Neuronal stem cell (in vitro differentiated cells): ENCODE measurements around the gene SLC9A7.
"Not testable (repeated sequence)": the region's sequence is repeated elsewhere in the genome, so short reads cannot be mapped to it uniquely, and the experiment has no call there.

Source experiments
- DNase-seq: peaks from one replicate; pipeline ENCODE4 v3.0.0-alpha.2; 2013; ENCODE audit warnings: low spot score
- H2AFZ ChIP-seq: one replicate; pipeline ENCODE4 v1.6.1; 2013; ENCODE audit warnings: mild to moderate bottlenecking, low read length, inconsistent platforms
- H2AK5ac ChIP-seq: 2 replicates; pipeline ENCODE4 v1.6.1; 2013; ENCODE audit warnings: low read depth, mild to moderate bottlenecking, inconsistent platforms, low read length, moderate library complexity, mixed read lengths
- H2BK120ac ChIP-seq: 2 replicates; pipeline ENCODE4 v1.6.1; 2013; ENCODE audit warnings: low read depth, mild to moderate bottlenecking, inconsistent platforms, low read length, moderate library complexity, mixed read lengths
- H2BK12ac ChIP-seq: one replicate; pipeline ENCODE4 v1.6.1; 2013; ENCODE audit warnings: low read length, inconsistent platforms
- H2BK15ac ChIP-seq: 2 replicates; pipeline ENCODE4 v1.6.1; 2013; ENCODE audit warnings: mild to moderate bottlenecking, low read length, inconsistent platforms, mixed read lengths
- H2BK5ac ChIP-seq: one replicate; pipeline ENCODE4 v1.6.1; 2013; ENCODE audit warnings: inconsistent platforms, mild to moderate bottlenecking, low read length, moderate library complexity
- H3K14ac ChIP-seq: one replicate; pipeline ENCODE4 v1.6.1; 2013; ENCODE audit warnings: low read length, inconsistent platforms
- H3K18ac ChIP-seq: 2 replicates; pipeline ENCODE4 v1.6.1; 2013; ENCODE audit warnings: low read length, inconsistent platforms
- H3K23ac ChIP-seq: 2 replicates; pipeline ENCODE4 v1.6.1; 2013; ENCODE audit warnings: low read depth, mild to moderate bottlenecking, mixed read lengths, low read length, inconsistent platforms; ENCODE audit not compliant: poor library complexity
- H3K27ac ChIP-seq: replicated peaks from 3 replicates; pipeline ENCODE4 v1.5.1; 2013; ENCODE audit warnings: low read length, inconsistent platforms
- H3K27me3 ChIP-seq, 3 experiments: 2 replicates each; pipeline ENCODE4 v1.6.1; 2013; ENCODE audit warnings: low read length in 3 of 3, mild to moderate bottlenecking in 2 of 3, inconsistent platforms in 1 of 3, low read depth in 1 of 3, mixed read lengths in 1 of 3, moderate library complexity in 1 of 3; ENCODE audit not compliant: control insufficient read depth in 3 of 3, insufficient read depth in 3 of 3
- H3K36me3 ChIP-seq, 2 donors: replicated peaks in 1 of 2; 2 replicates each; pipeline ENCODE4 v1.6.1; 2013; ENCODE audit warnings: low read length in 2 of 2; ENCODE audit not compliant: control insufficient read depth in 2 of 2, insufficient read depth in 2 of 2
- H3K4ac ChIP-seq: 2 replicates; pipeline ENCODE4 v1.6.1; 2013; ENCODE audit warnings: inconsistent platforms, mild to moderate bottlenecking, low read length, moderate library complexity
- H3K4me1 ChIP-seq, 2 donors: 1 replicate in 1 of 2; 2 replicates in 1 of 2; pipeline ENCODE4 v1.6.1; 2013; ENCODE audit warnings: low read length in 2 of 2, low read depth in 1 of 2; ENCODE audit not compliant: control insufficient read depth in 2 of 2, insufficient read depth in 1 of 2
- H3K4me2 ChIP-seq: one replicate; pipeline ENCODE4 v1.6.1; 2013; ENCODE audit warnings: mild to moderate bottlenecking, low read length, inconsistent platforms; ENCODE audit not compliant: insufficient read depth, poor library complexity, severe bottlenecking
- H3K4me3 ChIP-seq, 2 donors: 2 replicates each; pipeline ENCODE4 v1.5.1; 2013; ENCODE audit warnings: low read length in 2 of 2, mild to moderate bottlenecking in 2 of 2, inconsistent platforms in 1 of 2, moderate library complexity in 1 of 2
- H3K79me1 ChIP-seq: one replicate; pipeline ENCODE4 v1.6.1; 2013; ENCODE audit warnings: low read depth, mild to moderate bottlenecking, inconsistent platforms, low read length, moderate library complexity
- H3K9ac ChIP-seq: one replicate; pipeline ENCODE4 v1.6.1; 2013; ENCODE audit warnings: mild to moderate bottlenecking, low read depth, low read length, inconsistent platforms; ENCODE audit not compliant: poor library complexity
- H3K9me3 ChIP-seq, 2 donors: replicated peaks in 1 of 2; 2 replicates each; pipeline versions ENCODE3 to v1.6.1; 2013; ENCODE audit warnings: low read length in 2 of 2, mild to moderate bottlenecking in 2 of 2, inconsistent platforms in 1 of 2, low read depth in 1 of 2, mixed read lengths in 1 of 2, moderate library complexity in 1 of 2; ENCODE audit not compliant: control insufficient read depth in 2 of 2, insufficient read depth in 1 of 2
- H4K8ac ChIP-seq: one replicate; pipeline ENCODE4 v1.6.1; 2013; ENCODE audit warnings: low read depth, mild to moderate bottlenecking, inconsistent platforms, low read length, moderate library complexity
- H4K91ac ChIP-seq: one replicate; pipeline ENCODE4 v1.6.1; 2013; ENCODE audit warnings: low read length, low read depth, mild to moderate bottlenecking, inconsistent platforms; ENCODE audit not compliant: poor library complexity
- WGBS, 2 donors: extraction: QIAGEN DNeasy Blood & Tissue Kit; methylation state at CpG; one replicate each; pipeline ENCODE4 v1.1.7; 2013; ENCODE audit warnings: missing lambda C conversion rate in 2 of 2, mixed read lengths in 1 of 2; ENCODE audit not compliant: insufficient read length in 2 of 2, insufficient replicate concordance in 1 of 2; ENCODE audit errors: extremely low coverage in 2 of 2; 5-methylcytosine and 5-hydroxymethylcytosine counted together

Gene SLC9A7

GRCh38 chrX:46733226-46733625 is 25.7 kb downstream of the SLC9A7 start:
- no peak for DNase-seq
- Histone ChIP-seq H3K14ac (no peak overlapping the region), H3K23ac (no peak overlapping the region), H4K91ac (no peak overlapping the region), H3K36me3 (no peaks in the 10 kb centered on the region), H3K27me3 (no peaks in the 10 kb centered on the region), H3K4me1 (no peaks in the 10 kb centered on the region), H3K9me3 (peaks cover 0 to 5% of the 10 kb centered on the region in 2 donors), H4K8ac (no peak overlapping the region), H2BK12ac (no peak overlapping the region), H2BK15ac (no peak overlapping the region), H3K18ac (no peak overlapping the region), H3K4me3 (no peak overlapping the region), H3K27ac (no peak overlapping the region), H2BK5ac (no peak overlapping the region), H2AFZ (no peak overlapping the region), H3K9ac (no peak overlapping the region), H2AK5ac (no peak overlapping the region), H3K79me1 (no peaks in the 10 kb centered on the region), H3K4ac (no peak overlapping the region), H2BK120ac (no peak overlapping the region), H3K4me2 (no peak overlapping the region)
- WGBS, 2 donors, result no CpG with 5 or more reads among the region's 1 CpG

- Histone ChIP-seq H3K27me3 (peaks cover 0 to 2% (median 0%) of the 10 kb centered on the region in 3 experiments), H3K79me1 (no peaks in the 10 kb centered on the region), H3K36me3 (no peaks in the 10 kb centered on the region), H3K9ac (no peak overlapping the region), H3K23ac (no peak overlapping the region), H3K4ac (no peak overlapping the region), H3K9me3 (peaks cover 0 to 5% of the 10 kb centered on the region in 2 donors), H3K4me1 (no peaks in the 10 kb centered on the region), H2BK12ac (no peak overlapping the region), H3K18ac (no peak overlapping the region), H3K4me3 (no peak overlapping the region), H2AFZ (no peak overlapping the region), H4K8ac (no peak overlapping the region), H3K14ac (no peak overlapping the region), H2BK5ac (no peak overlapping the region), H4K91ac (no peak overlapping the region), H2BK15ac (no peak overlapping the region), H2BK120ac (no peak overlapping the region), H3K27ac (no peak overlapping the region), H3K4me2 (no peak overlapping the region), H2AK5ac (no peak overlapping the region)
- WGBS, 2 donors, result no CpG with 5 or more reads among the region's 1 CpG
- DNase-seq, result no peak
These were observed 28.2 kb downstream of the SLC9A7 start for GRCh38 chrX:46730765-46731164.

GRCh38 chrX:46727441-46727840 is 31.5 kb downstream of the SLC9A7 start:
- DNase-seq, result no peak
- Histone ChIP-seq H3K23ac (no peak overlapping the region), H2BK5ac (no peak overlapping the region), H2AFZ (no peak overlapping the region), H3K4me2 (no peak overlapping the region), H2BK120ac (no peak overlapping the region), H3K27ac (no peak overlapping the region), H3K4me1 (no peaks in the 10 kb centered on the region), H4K91ac (no peak overlapping the region), H3K18ac (no peak overlapping the region), H3K79me1 (no peaks in the 10 kb centered on the region), H3K36me3 (no peaks in the 10 kb centered on the region), H3K14ac (no peak overlapping the region), H2BK12ac (no peak overlapping the region), H3K9ac (no peak overlapping the region), H2AK5ac (no peak overlapping the region), H3K9me3 (no peaks in the 10 kb centered on the region), H3K4ac (no peak overlapping the region), H2BK15ac (no peak overlapping the region), H4K8ac (no peak overlapping the region), H3K4me3 (no peak overlapping the region), H3K27me3 (peaks cover 0 to 7% (median 0%) of the 10 kb centered on the region in 3 experiments)
- WGBS, 2 donors, result no CpG with 5 or more reads among the region's 5 CpGs

GRCh38 chrX:46723569-46723927 is 35.4 kb downstream of the SLC9A7 start:
- H4K8ac ChIP-seq, H3K23ac ChIP-seq, H2AFZ ChIP-seq, H3K4me1 ChIP-seq, H2BK12ac ChIP-seq, H2BK15ac ChIP-seq, H3K36me3 ChIP-seq, H3K18ac ChIP-seq, H4K91ac ChIP-seq, H3K4me3 ChIP-seq, H3K14ac ChIP-seq, DNase-seq, H3K9me3 ChIP-seq, H3K4me2 ChIP-seq, H2AK5ac ChIP-seq, H3K79me1 ChIP-seq, H3K4ac ChIP-seq, H2BK120ac ChIP-seq, H2BK5ac ChIP-seq, H3K27me3 ChIP-seq, H3K9ac ChIP-seq, H3K27ac ChIP-seq: not testable (repeated sequence)
- no CpG with 5 or more reads among the region's 3 CpGs for WGBS, 2 donors
